GM23338 (cell line): ENCODE data around the gene AFAP1. TPM values are rescaled to one million over a fixed set of nuclear protein-coding genes. Genes with fewer than 3 reads are reported as not detected.
A peak's percentile ranks its signal among the peaks of the same experiment; 100 is the strongest.

ENCODE experiments used
- ATAC-seq: fragments of 200-7000 bp; cut with Tn5 transposase; 3 replicates; pipeline ENCODE4 v1.9.1; 2020
- DNase-seq: peaks from one replicate; pipeline ENCODE4 v3.0.0-alpha.2; 2015; ENCODE audit warnings: low spot score
- H2AFZ ChIP-seq: fragments of 200-600 bp; sonication (generic); 2 replicates; pipeline ENCODE4 v1.8.0; 2016; ENCODE audit warnings: antibody characterized with exemption, mild to moderate bottlenecking, moderate library complexity
- H3F3A ChIP-seq: fragments of 200-600 bp; sonication (generic); replicated peaks from 2 replicates; pipeline ENCODE4 v1.8.0; 2017; ENCODE audit warnings: antibody characterized with exemption, mixed run types, low read depth
- H3K27ac ChIP-seq: fragments of 200-600 bp; sonication (generic); 2 replicates; pipeline ENCODE4 v1.6.1; 2016; ENCODE audit warnings: low read depth
- H3K27me3 ChIP-seq: fragments of 200-600 bp; sonication (generic); 2 replicates; pipeline ENCODE4 v1.8.0; 2016; ENCODE audit warnings: mild to moderate bottlenecking, mixed run types, moderate library complexity; ENCODE audit not compliant: insufficient read depth
- H3K36me3 ChIP-seq: fragments of 200-600 bp; sonication (generic); 2 replicates; pipeline ENCODE4 v1.8.0; 2016; ENCODE audit warnings: mild to moderate bottlenecking; ENCODE audit not compliant: insufficient read depth
- H3K4me1 ChIP-seq: fragments of 200-600 bp; sonication (generic); 2 replicates; pipeline ENCODE4 v1.8.0; 2016; ENCODE audit warnings: mild to moderate bottlenecking, moderate library complexity; ENCODE audit not compliant: insufficient read depth
- H3K4me2 ChIP-seq: fragments of 200-600 bp; sonication (generic); 2 replicates; pipeline ENCODE4 v1.7.1; 2017; ENCODE audit warnings: mixed run types
- H3K4me3 ChIP-seq: fragments of 200-600 bp; sonication (generic); 2 replicates; pipeline ENCODE4 v1.6.1; 2016; ENCODE audit warnings: mixed run types
- H3K79me2 ChIP-seq: fragments of 200-600 bp; sonication (generic); replicated peaks from 2 replicates; pipeline ENCODE4 v1.8.0; 2017; ENCODE audit warnings: mild to moderate bottlenecking; ENCODE audit not compliant: insufficient read depth
- H3K9me2 ChIP-seq: fragments of 200-600 bp; sonication (generic); 2 replicates; pipeline ENCODE4 v1.8.0; 2017; ENCODE audit not compliant: insufficient read depth
- H4K20me1 ChIP-seq: fragments of 200-600 bp; sonication (generic); replicated peaks from 2 replicates; pipeline ENCODE4 v1.8.0; 2017; ENCODE audit warnings: mild to moderate bottlenecking; ENCODE audit not compliant: insufficient read depth
- H3K27ac Mint-ChIP-seq: 2 replicates; pipeline ENCODE4 v1.8.0; 2020; ENCODE audit warnings: inconsistent platforms, mild to moderate bottlenecking, moderate library complexity, mixed read lengths
- H3K27me3 Mint-ChIP-seq: 3 replicates; pipeline ENCODE4 v1.8.0; 2022; ENCODE audit warnings: low read depth, mild to moderate bottlenecking, moderate library complexity, mixed read lengths, inconsistent platforms; ENCODE audit not compliant: insufficient read depth, poor library complexity
- H3K36me3 Mint-ChIP-seq: 3 replicates; pipeline ENCODE4 v1.8.0; 2021; ENCODE audit warnings: low read depth, mild to moderate bottlenecking, inconsistent platforms, moderate library complexity, mixed read lengths
- H3K4me1 Mint-ChIP-seq: 3 replicates; pipeline ENCODE4 v1.8.0; 2020; ENCODE audit warnings: mild to moderate bottlenecking, inconsistent platforms, mixed read lengths
- H3K4me3 Mint-ChIP-seq: 3 replicates; pipeline ENCODE4 v1.8.0; 2021; ENCODE audit warnings: moderate library complexity, mild to moderate bottlenecking, inconsistent platforms, mixed read lengths
- H3K9me3 Mint-ChIP-seq: 3 replicates; pipeline ENCODE4 v1.8.0; 2020; ENCODE audit warnings: moderate library complexity, mild to moderate bottlenecking, inconsistent platforms, mixed read lengths
- CREB1 ChIP-seq: fragments of 250-450 bp; sonication (Bioruptor Pico); IDR thresholded peaks from 2 replicates; pipeline ENCODE4 v1.5.0; 2020; ENCODE audit warnings: low read depth, mild to moderate bottlenecking, moderate library complexity
- CTCF ChIP-seq, 2 experiments: fragments of 200-600 bp in 1 of 2; sonication (generic) in 1 of 2; conservative IDR thresholded peaks; 2 replicates each; pipeline versions ENCODE4 v1.5.1 to v1.6.1; 2016 to 2017; ENCODE audit warnings: antibody characterized with exemption in 2 of 2, low read depth in 2 of 2, mild to moderate bottlenecking in 2 of 2, moderate library complexity in 1 of 2
- JUNB ChIP-seq: IDR thresholded peaks from one replicate; pipeline ENCODE4 v1.6.1; 2016; ENCODE audit warnings: antibody characterized with exemption; ENCODE audit not compliant: unreplicated experiment
- NANOG ChIP-seq: IDR thresholded peaks from 2 replicates; pipeline ENCODE4 v1.6.1; 2016; ENCODE audit warnings: antibody characterized with exemption, borderline replicate concordance
- POLR2AphosphoS5 ChIP-seq: IDR thresholded peaks from 2 replicates; pipeline ENCODE4 v1.6.1; 2016; ENCODE audit warnings: antibody characterized with exemption, low read depth
- REST ChIP-seq: IDR thresholded peaks from one replicate; pipeline ENCODE4 v1.6.1; 2018; ENCODE audit warnings: antibody characterized with exemption; ENCODE audit not compliant: unreplicated experiment
- STAT1 ChIP-seq: IDR thresholded peaks from one replicate; pipeline ENCODE4 v1.6.1; 2016; ENCODE audit warnings: antibody characterized with exemption; ENCODE audit not compliant: unreplicated experiment
- ZNF114 ChIP-seq: fragments of 250-450 bp; sonication (Bioruptor Pico); IDR thresholded peaks from 2 replicates; pipeline ENCODE4 v1.5.0; 2020; ENCODE audit warnings: mild to moderate bottlenecking, moderate library complexity
- polyA plus RNA-seq: library from polyadenylated mRNA; unstranded; fragments of >200 nt; fragmentation: Nextera tagmentation; extraction: Ambion mirVana; gene quantifications from 2 replicates; pipeline ENCODE4 v1.2.1, GENCODE V29; 2016
- total RNA-seq: library from RNA; depleted of rRNA; stranded (reverse); fragments of >200 nt; shearing (Covaris generic); gene quantifications from 2 replicates; pipeline ENCODE4 v1.2.3, GENCODE V29; 2014
- TF ChIP-seq, protein P1 (sequence below): IDR thresholded peaks from 2 replicates; pipeline ENCODE4 v1.6.1; 2016; ENCODE audit warnings: antibody characterized with exemption

Gene AFAP1
- total and polyA plus RNA-seq, 2 experiments from 2014 or later, result 6.5 to 21.5 TPM

DNA sequence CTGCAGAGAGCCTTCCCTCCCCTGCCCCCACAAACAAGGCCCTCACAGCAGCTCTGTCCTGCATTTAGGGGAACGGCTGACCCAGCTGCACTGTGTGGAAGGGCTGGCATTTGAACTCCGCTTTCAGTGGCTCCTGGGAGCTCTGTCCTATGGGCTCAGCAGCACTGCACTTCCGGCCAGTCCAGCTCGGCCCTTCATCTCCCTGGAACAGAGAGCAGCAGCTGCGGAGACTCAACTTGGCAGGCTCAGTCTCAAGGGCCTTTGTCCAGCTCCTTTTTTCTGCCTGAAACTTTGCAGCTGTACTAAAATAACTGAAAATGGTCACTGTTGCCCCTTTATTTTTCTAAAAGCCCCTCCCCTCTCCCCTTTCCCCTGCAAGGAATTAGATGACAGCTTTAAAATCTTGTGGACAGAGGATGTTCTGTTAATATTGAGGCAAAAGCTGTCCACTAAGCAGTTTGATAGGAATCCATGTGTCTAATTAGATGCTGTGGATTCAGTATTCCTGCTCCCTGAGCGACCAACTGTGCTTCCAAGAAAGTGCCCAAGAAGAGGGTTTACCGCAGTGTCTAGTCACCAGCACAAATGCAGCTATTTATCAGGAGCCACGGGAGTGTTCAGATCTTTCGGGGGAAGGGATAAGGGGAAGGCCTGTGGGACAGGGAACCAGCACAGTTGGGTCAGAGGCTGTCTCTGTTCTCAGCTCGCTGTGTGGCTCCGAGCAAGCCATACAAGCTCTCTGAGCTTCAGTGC lies 133.1 kb downstream of the AFAP1 start:
- Histone ChIP-seq H4K20me1 (peaks cover under 1% of the 10 kb centered on the region; the same call in 1 of the 2 replicates), H3K4me3 (no peak overlapping the region), H3K79me2 (no peaks in the 10 kb centered on the region), H3K27me3 (no peaks in the 10 kb centered on the region), H3K36me3 (no peaks in the 10 kb centered on the region), H3K4me1 (peaks cover 28% of the 10 kb centered on the region), H2AFZ (no peak overlapping the region), H3F3A (peaks cover 7% of the 10 kb centered on the region; the same call in 1 of the 2 replicates), H3K9me2 (no peaks in the 10 kb centered on the region), H3K4me2 (peak overlapping the region; percentile 65), H3K27ac (peak overlapping the region; percentile 95)
- DNase-seq (peak; percentile 61), ATAC-seq (peak; percentile 64)
- TF ChIP-seq CREB1 (CRISPR knock-in tag) (no peak), JUNB (no peak), POLR2AphosphoS5 (no peak), REST (no peak), STAT1 (no peak), ZNF114 (CRISPR knock-in tag) (no peak), NANOG (no peak), CTCF (conservative IDR thresholded peaks at IDR 0.05; ENCODE audit: low read depth in 2 of 2) (no peak)
- TF ChIP-seq, protein P1, sequence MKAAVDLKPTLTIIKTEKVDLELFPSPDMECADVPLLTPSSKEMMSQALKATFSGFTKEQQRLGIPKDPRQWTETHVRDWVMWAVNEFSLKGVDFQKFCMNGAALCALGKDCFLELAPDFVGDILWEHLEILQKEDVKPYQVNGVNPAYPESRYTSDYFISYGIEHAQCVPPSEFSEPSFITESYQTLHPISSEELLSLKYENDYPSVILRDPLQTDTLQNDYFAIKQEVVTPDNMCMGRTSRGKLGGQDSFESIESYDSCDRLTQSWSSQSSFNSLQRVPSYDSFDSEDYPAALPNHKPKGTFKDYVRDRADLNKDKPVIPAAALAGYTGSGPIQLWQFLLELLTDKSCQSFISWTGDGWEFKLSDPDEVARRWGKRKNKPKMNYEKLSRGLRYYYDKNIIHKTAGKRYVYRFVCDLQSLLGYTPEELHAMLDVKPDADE, result no peak
- Mint-ChIP-seq H3K4me3 (no peak overlapping the region; the same call in 2 of the 3 replicates), H3K4me1 (peaks cover 57% of the 10 kb centered on the region), H3K27me3 (peaks cover 5% of the 10 kb centered on the region), H3K27ac (peak overlapping the region; percentile 93), H3K36me3 (peaks cover 22% of the 10 kb centered on the region), H3K9me3 (no peaks in the 10 kb centered on the region; the same call in 2 of the 3 replicates)
